ENCODE results near the gene JMJD6. TPM values are rescaled to one million over a fixed set of nuclear protein-coding genes. Genes with fewer than 3 reads are reported as not detected.
"Not testable (repeated sequence)": the region's sequence is repeated elsewhere in the genome, so short reads cannot be mapped to it uniquely, and the experiment has no call there.

Gene JMJD6
- total RNA-seq, 1 donor from 2014 or later: 32.7 TPM

DNA sequence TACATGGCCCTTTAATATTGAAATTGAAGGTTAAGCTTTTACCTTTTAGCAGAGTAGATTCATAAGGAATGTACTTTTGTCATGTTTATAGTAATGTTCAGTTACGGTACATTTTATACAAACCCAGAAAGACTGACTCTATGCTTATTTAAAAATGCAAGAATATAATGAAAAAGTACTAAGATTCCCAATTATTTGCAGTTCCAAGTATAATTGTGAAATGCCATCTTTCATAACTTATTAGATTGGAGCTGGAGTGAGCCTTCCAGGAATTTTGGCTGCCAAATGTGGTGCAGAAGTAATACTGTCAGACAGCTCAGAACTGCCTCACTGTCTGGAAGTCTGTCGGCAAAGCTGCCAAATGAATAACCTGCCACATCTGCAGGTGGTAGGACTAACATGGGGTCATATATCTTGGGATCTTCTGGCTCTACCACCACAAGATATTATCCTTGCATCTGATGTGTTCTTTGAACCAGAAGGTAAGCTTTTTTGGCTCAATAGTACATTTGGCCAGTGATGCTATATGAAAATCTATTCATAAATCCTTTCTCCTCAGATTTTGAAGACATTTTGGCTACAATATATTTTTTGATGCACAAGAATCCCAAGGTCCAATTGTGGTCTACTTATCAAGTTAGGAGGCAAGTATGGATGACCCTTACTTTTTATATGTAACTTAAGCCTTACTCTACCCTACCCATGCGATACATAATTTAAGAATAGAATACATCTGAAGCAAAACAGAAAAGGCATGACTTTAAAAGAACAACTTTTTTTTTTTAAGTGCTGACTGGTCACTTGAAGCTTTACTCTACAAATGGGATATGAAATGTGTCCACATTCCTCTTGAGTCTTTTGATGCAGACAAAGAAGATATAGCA is 6.6 kb upstream of the JMJD6 start:
- ATAC-seq (ENCODE audit: low read depth): no peak
- no peak for DNase-seq
- Mint-ChIP-seq H3K36me3 (ENCODE audit: low read depth) (peaks cover 76% of the 10 kb centered on the region), H3K27ac (peak overlapping the region; percentile 53), H3K9me3 (no peaks in the 10 kb centered on the region), H3K4me1 (peaks cover 64% of the 10 kb centered on the region), H3K27me3 (no peaks in the 10 kb centered on the region), H3K4me3 (peak overlapping the region; percentile 97)
- POLR2A ChIA-PET: interaction anchor here (0.6 to 1.0 kb wide), 3 partner anchors 20 to 358 kb away, joined by 3 to 5 read pairs (median 3); no protein-coding TSS in a partner anchor
- CTCF ChIA-PET: no interaction called here
- intact Hi-C loops (cut with micrococcal nuclease): no loop called here
- TF ChIP-seq, protein P1, sequence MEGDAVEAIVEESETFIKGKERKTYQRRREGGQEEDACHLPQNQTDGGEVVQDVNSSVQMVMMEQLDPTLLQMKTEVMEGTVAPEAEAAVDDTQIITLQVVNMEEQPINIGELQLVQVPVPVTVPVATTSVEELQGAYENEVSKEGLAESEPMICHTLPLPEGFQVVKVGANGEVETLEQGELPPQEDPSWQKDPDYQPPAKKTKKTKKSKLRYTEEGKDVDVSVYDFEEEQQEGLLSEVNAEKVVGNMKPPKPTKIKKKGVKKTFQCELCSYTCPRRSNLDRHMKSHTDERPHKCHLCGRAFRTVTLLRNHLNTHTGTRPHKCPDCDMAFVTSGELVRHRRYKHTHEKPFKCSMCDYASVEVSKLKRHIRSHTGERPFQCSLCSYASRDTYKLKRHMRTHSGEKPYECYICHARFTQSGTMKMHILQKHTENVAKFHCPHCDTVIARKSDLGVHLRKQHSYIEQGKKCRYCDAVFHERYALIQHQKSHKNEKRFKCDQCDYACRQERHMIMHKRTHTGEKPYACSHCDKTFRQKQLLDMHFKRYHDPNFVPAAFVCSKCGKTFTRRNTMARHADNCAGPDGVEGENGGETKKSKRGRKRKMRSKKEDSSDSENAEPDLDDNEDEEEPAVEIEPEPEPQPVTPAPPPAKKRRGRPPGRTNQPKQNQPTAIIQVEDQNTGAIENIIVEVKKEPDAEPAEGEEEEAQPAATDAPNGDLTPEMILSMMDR (IDR thresholded peaks at IDR 0.05): no peak

DNA sequence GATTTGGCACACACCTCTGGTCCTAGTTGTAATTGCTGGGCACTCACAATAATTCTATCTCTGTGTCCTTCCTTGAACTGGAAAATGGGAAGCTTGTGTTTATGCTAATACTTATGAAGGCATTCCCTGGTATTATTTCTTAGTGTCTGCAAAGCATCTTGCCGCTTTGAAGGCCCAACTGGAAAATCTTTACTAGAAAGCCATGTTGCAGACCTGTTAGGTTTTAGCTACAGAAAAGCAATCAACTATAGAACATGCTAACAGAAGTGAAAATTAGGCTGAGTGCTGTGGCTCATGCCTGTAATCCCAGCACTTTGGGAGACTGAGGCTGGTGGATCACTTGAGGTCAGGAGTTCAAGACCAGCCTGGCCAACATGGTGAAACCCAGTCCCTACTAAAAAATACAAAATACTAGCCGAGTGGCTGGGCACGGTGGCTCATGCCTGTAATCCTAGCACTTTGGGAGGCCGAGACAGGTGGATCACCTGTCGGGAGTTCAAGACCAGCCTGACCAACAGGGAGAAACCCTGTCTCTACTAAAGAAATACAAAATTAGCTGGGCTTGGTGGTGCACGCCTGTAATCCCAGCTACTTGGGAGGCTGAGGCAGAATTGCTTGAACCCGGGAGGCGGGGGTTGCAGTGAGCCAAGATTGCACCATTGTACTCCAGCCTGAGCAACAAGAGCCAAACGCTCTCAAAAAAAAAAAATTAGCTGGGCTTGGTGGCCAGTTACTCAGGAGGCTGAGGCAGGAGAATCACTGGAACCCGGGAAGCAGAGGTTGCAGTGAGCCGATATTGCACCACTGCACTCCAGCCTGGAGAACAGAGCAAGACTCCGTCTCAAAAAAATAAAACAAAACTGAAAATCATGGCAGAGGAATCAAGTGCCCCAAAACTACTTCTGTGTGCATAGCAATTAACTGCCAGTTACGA is 5.7 kb upstream of the JMJD6 start:
- POLR2A ChIA-PET: interaction anchor here (0.6 to 1.0 kb wide), 3 partner anchors 19 to 359 kb away, joined by 3 to 5 read pairs (median 3); no protein-coding TSS in a partner anchor
- intact Hi-C loops (cut with micrococcal nuclease); H3K4me3 Mint-ChIP-seq; CTCF ChIA-PET; H3K9me3 Mint-ChIP-seq; H3K27me3 Mint-ChIP-seq; DNase-seq; ATAC-seq (ENCODE audit: low read depth): not testable (repeated sequence)
- Mint-ChIP-seq H3K36me3 (ENCODE audit: low read depth) (peaks cover 77% of the 10 kb centered on the region), H3K27ac (peak overlapping the region; percentile 50), H3K4me1 (peaks cover 74% of the 10 kb centered on the region)

DNA sequence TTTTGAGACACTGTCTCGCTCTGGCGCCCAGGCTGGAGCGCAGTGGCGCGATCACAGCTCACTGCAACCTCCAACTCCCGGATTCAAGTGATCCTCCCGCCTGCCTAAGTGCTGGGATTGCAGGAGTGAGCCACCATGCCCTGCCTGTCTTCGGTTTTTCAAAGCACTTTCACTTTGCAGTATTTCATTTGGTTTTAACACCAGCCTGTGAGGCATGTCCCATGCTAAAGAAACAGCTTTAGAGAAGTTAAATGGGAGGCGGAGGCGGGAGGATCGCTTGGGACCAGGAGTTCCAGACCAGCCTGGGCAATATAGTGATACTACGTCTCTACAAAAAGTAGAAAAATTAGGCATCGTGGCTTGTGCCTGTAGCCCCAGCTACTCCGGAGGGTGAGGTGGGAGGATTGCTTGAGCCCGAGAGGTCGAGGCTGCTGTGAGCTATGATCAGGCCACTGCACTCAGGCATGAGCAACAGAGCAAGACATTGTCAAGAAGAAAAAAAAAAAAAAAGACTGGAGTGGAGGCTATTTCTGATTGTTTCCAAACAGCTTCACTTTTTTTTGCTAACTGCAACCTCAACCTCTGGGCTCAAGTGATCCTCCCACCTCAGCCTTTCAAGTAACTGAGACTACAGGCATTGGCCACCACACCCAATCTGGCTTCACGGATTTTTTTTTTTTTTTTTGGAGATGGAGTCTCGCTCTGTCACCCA is 1.5 kb upstream of the JMJD6 start:
- ChIA-PET CTCF (interaction anchor here (0.7 to 1.6 kb wide), 6 partner anchors 7 to 200 kb away, joined by 3 to 4 read pairs (median 3); partner anchors contain the start of gene MFSD11), POLR2A (interaction anchor here (0.6 to 6.0 kb wide), 23 partner anchors 9 to 1736 kb away, joined by 3 to 218 read pairs (median 4); partner anchors contain the start of genes MFSD11, SEC14L1, SRSF2 and TRIM65)
- TF ChIP-seq, protein P1 (IDR thresholded peaks at IDR 0.05): no peak
- DNase-seq (no peak), ATAC-seq (ENCODE audit: low read depth) (no peak)
- Mint-ChIP-seq H3K27ac (peak overlapping the region; percentile 95), H3K4me3 (peak overlapping the region; percentile 96), H3K4me1 (peaks cover 62% of the 10 kb centered on the region), H3K27me3 (no peaks in the 10 kb centered on the region), H3K9me3 (no peaks in the 10 kb centered on the region), H3K36me3 (ENCODE audit: low read depth) (peaks cover 67% of the 10 kb centered on the region)
- intact Hi-C loops (cut with micrococcal nuclease): loop anchor here (1.0 to 10.0 kb wide), 5 partner anchors 111 to 1231 kb away; partner anchors contain the start of genes PRPSAP1 and TNRC6C

DNA sequence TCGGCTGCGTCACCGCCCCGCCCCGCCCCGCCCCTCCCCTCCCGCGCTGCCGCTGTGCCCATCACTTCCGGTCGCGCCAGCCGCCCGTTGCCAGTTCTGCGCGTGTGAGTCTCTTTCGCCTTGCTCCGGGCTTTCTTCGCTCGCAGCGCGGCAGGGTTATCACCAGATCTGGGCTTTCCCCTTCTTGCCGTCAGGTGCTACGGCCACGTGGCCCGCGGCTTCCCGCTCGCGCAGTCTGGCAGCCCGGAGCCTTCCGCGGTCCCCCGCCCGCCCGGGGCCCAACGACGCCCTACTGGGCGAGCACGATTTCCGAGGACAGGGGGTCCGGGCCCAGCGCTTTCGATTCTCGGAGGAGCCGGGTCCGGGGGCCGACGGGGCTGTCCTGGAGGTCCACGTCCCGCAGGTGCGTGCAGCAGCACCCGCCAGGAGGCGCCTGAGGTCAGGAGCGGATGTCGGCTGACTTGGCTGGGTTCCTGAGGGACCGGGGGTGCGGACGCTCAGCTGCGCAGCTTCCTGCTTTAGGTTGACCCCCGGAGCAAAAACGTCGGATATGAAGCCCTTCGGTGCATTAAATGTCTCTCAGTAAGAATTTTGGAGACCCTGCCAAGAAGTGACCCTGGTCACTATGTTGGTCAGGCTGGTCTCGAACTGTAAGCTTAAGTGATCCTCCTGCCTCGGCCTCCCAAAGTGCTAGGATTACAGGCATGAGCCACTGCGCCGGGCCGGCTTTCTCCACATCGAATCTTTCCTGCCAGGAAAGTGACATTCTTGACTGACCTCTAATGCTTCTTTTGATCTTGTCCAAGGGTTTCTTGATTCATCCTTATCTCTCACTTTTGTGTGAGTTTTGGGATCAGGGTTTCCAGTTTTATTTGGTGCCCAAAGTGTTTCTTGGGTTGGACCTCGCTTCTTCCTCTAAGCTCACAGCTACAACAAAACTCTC is 641 bp upstream of the JMJD6 start, which contains the start of gene METTL23:
TSS of gene METTL23 (plus strand) at position 64 of the 943 bp plus-strand sequence. CDS start 2,872 bp downstream, outside the sequence.
- H3K36me3 Mint-ChIP-seq (ENCODE audit: low read depth): peaks cover 68% of the 10 kb centered on the region
- peak within 1 kb of the TSS; percentile 96 for H3K4me3 Mint-ChIP-seq
- TF ChIP-seq, protein P1 (IDR thresholded peaks at IDR 0.05): peak; percentile 19
- peaks cover 56% of the 10 kb centered on the region for H3K4me1 Mint-ChIP-seq
- no peaks in the 10 kb centered on the region for H3K9me3 Mint-ChIP-seq
- ChIA-PET CTCF (interaction anchor here (0.9 to 1.6 kb wide), 5 partner anchors 8 to 47 kb away, joined by 3 to 4 read pairs (median 3); partner anchors contain the start of gene MFSD11), POLR2A (interaction anchor here (0.6 to 6.0 kb wide), 20 partner anchors 10 to 831 kb away, joined by 3 to 218 read pairs (median 4); partner anchors contain the start of genes MFSD11, SEC14L1, SRSF2 and TRIM65)
- peak within 1 kb of the TSS; percentile 95 for H3K27ac Mint-ChIP-seq
- peak; percentile 60 for ATAC-seq (ENCODE audit: low read depth)
- H3K27me3 Mint-ChIP-seq: no peaks in the 10 kb centered on the region
- intact Hi-C loops (cut with micrococcal nuclease): loop anchor here (1.0 to 10.0 kb wide), 10 partner anchors 10 to 1232 kb away; partner anchors contain the start of genes PRPSAP1, SEC14L1, SRSF2 and TNRC6C
- DNase-seq: peak; percentile 84
